Measurements from ENCODE around the gene WSCD2.

The WSCD2 gene

DNA sequence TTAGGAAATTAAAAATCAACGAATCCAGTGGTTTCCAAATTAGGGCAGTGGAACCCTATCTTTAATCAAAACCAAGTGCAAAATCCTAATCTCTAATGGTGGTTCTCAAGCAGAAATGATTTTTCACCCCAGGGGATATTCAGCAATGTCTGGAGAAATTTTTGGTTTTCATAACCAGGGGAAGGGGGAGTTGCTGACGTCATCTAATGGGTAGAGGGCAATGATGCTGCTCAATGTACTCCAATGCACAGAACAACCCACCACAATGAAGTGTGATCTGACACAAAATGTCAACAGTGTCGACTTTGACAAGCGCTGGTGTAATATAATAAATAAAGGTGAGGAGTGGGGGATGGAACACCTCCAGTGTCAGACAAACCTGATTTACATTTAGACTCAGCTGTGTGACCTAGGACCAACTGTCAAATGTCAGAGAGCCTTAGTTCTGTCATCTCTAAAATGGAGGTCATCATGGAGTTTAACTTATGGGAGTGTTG, 128.6 kb downstream of the WSCD2 start:
- no peak overlapping the region for H2AFZ ChIP-seq (ENCODE audit: low read length)
- no peak for TF ChIP-seq EZH2phosphoT487 (IDR thresholded peaks at IDR 0.05; ENCODE audit: borderline replicate concordance)
- TF ChIP-seq CTCF (conservative IDR thresholded peaks at IDR 0.05; ENCODE audit: low read length): no peak
- no peak overlapping the region for H3K4me2 ChIP-seq (ENCODE audit: low read depth, low read length, poor library complexity, severe bottlenecking)
- H3K79me2 ChIP-seq (ENCODE audit: insufficient read depth, low read length): no peaks in the 10 kb centered on the region
- no peak overlapping the region for H3K4me3 ChIP-seq (ENCODE audit: low read length, poor library complexity, severe bottlenecking)
- H3K27me3 ChIP-seq (ENCODE audit: insufficient read depth, low read length, poor library complexity, severe bottlenecking): no peaks in the 10 kb centered on the region
- peaks cover 6% of the 10 kb centered on the region for H3K4me1 ChIP-seq (ENCODE audit: insufficient read depth, low read length, poor library complexity, severe bottlenecking)
- no peaks in the 10 kb centered on the region for H3K9me2 ChIP-seq (replicated peaks; ENCODE audit: low read depth, low read length)
- H3K36me3 ChIP-seq (ENCODE audit: insufficient read depth, low read length): no peaks in the 10 kb centered on the region
- H4K20me1 ChIP-seq (ENCODE audit: insufficient read depth, low read length, poor library complexity, severe bottlenecking): no peaks in the 10 kb centered on the region
- H3F3A ChIP-seq (ENCODE audit: low read depth): no peaks in the 10 kb centered on the region
- H3K9ac ChIP-seq (ENCODE audit: low read depth, low read length, poor library complexity, severe bottlenecking): no peak overlapping the region
- H3K9me3 ChIP-seq (ENCODE audit: insufficient read depth, low read depth, low read length): peaks cover 10% of the 10 kb centered on the region

- H3K4me3 ChIP-seq (ENCODE audit: low read length, poor library complexity, severe bottlenecking): no peak overlapping the region
Observed at GRCh38 chr12:108260039-108260438, 131.0 kb downstream of the WSCD2 start.

GRCh38 chr12:108260969-108261368, 131.9 kb downstream of the WSCD2 start:
- H3K9me3 ChIP-seq (ENCODE audit: insufficient read depth, low read depth, low read length): peaks cover 10% of the 10 kb centered on the region
- no peak overlapping the region for H3K4me2 ChIP-seq (ENCODE audit: low read depth, low read length, poor library complexity, severe bottlenecking)
- H4K20me1 ChIP-seq (ENCODE audit: insufficient read depth, low read length, poor library complexity, severe bottlenecking): no peaks in the 10 kb centered on the region
- H3K79me2 ChIP-seq (ENCODE audit: insufficient read depth, low read length): no peaks in the 10 kb centered on the region
- H3K27me3 ChIP-seq (ENCODE audit: insufficient read depth, low read length, poor library complexity, severe bottlenecking): no peaks in the 10 kb centered on the region
- no peaks in the 10 kb centered on the region for H3K4me1 ChIP-seq (ENCODE audit: insufficient read depth, low read length, poor library complexity, severe bottlenecking)
- H3K4me3 ChIP-seq (ENCODE audit: low read length, poor library complexity, severe bottlenecking): no peak overlapping the region
- TF ChIP-seq CTCF (conservative IDR thresholded peaks at IDR 0.05; ENCODE audit: low read length) (no peak), EZH2phosphoT487 (IDR thresholded peaks at IDR 0.05; ENCODE audit: borderline replicate concordance) (no peak)
- H3K9ac ChIP-seq (ENCODE audit: low read depth, low read length, poor library complexity, severe bottlenecking): no peak overlapping the region
- H3F3A ChIP-seq (ENCODE audit: low read depth): no peaks in the 10 kb centered on the region
- no peaks in the 10 kb centered on the region for H3K36me3 ChIP-seq (ENCODE audit: insufficient read depth, low read length)
- H3K9me2 ChIP-seq (replicated peaks; ENCODE audit: low read depth, low read length): no peaks in the 10 kb centered on the region
- H2AFZ ChIP-seq (ENCODE audit: low read length): no peak overlapping the region

More at GRCh38 chr12:108260039-108260438, 131.0 kb downstream of the WSCD2 start:
- H3K9me3 ChIP-seq (ENCODE audit: insufficient read depth, low read depth, low read length): peaks cover 10% of the 10 kb centered on the region
- H4K20me1 ChIP-seq (ENCODE audit: insufficient read depth, low read length, poor library complexity, severe bottlenecking): no peaks in the 10 kb centered on the region
- TF ChIP-seq EZH2phosphoT487 (IDR thresholded peaks at IDR 0.05; ENCODE audit: borderline replicate concordance) (no peak), CTCF (conservative IDR thresholded peaks at IDR 0.05; ENCODE audit: low read length) (no peak)
- no peak overlapping the region for H3K4me2 ChIP-seq (ENCODE audit: low read depth, low read length, poor library complexity, severe bottlenecking)
- H3K27me3 ChIP-seq (ENCODE audit: insufficient read depth, low read length, poor library complexity, severe bottlenecking): no peaks in the 10 kb centered on the region
- H3K9me2 ChIP-seq (replicated peaks; ENCODE audit: low read depth, low read length): no peaks in the 10 kb centered on the region
- H3K36me3 ChIP-seq (ENCODE audit: insufficient read depth, low read length): no peaks in the 10 kb centered on the region
- H3F3A ChIP-seq (ENCODE audit: low read depth): no peaks in the 10 kb centered on the region
- H3K4me1 ChIP-seq (ENCODE audit: insufficient read depth, low read length, poor library complexity, severe bottlenecking): no peaks in the 10 kb centered on the region
- H2AFZ ChIP-seq (ENCODE audit: low read length): no peak overlapping the region
- no peak overlapping the region for H3K9ac ChIP-seq (ENCODE audit: low read depth, low read length, poor library complexity, severe bottlenecking)
- H3K79me2 ChIP-seq (ENCODE audit: insufficient read depth, low read length): no peaks in the 10 kb centered on the region

Data from Loucy (cell line).